GM19351 (cell line): ENCODE results near the gene PLEK.
A peak's percentile ranks its signal among the peaks of the same experiment; 100 is the strongest.
"Not testable (repeated sequence)": the region's sequence is repeated elsewhere in the genome, so short reads cannot be mapped to it uniquely, and the experiment has no call there.

Experiments used
- ATAC-seq: cut with Tn5 transposase; IDR thresholded peaks from one replicate; pipeline ENCODE4 v1.9.1; 2021; ENCODE audit warnings: mild to moderate bottlenecking, moderate library complexity; ENCODE audit not compliant: unreplicated experiment

Gene PLEK, protein sequence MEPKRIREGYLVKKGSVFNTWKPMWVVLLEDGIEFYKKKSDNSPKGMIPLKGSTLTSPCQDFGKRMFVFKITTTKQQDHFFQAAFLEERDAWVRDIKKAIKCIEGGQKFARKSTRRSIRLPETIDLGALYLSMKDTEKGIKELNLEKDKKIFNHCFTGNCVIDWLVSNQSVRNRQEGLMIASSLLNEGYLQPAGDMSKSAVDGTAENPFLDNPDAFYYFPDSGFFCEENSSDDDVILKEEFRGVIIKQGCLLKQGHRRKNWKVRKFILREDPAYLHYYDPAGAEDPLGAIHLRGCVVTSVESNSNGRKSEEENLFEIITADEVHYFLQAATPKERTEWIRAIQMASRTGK

GRCh38 chr2:68365087-68365486, at the start of gene PLEK:
Gene PLEK (plus strand): TSS chr2:68365282. CDS start chr2:68365352, 70 bp downstream.
- peak; percentile 53 for ATAC-seq

DNA sequence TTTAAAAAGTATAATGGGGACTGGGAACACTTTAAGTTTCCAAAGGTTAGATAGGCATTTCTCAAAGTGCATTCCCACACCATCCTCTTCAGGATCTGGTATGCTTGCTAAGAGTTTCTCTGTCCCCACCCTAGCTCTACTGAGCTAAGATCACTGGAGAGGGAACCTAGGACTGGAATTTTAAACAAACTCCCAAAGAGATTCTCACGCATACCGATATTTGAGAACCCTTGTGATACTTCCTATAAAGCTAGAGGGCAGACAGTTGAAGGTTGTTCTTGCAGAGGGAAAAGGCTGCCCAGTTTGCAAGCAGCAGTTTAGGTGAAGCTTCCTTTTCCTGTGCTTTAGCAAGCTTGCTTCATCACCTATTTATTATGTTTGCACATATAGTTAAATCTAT, 49.0 kb upstream of the PLEK start:
- no peak for ATAC-seq

DNA sequence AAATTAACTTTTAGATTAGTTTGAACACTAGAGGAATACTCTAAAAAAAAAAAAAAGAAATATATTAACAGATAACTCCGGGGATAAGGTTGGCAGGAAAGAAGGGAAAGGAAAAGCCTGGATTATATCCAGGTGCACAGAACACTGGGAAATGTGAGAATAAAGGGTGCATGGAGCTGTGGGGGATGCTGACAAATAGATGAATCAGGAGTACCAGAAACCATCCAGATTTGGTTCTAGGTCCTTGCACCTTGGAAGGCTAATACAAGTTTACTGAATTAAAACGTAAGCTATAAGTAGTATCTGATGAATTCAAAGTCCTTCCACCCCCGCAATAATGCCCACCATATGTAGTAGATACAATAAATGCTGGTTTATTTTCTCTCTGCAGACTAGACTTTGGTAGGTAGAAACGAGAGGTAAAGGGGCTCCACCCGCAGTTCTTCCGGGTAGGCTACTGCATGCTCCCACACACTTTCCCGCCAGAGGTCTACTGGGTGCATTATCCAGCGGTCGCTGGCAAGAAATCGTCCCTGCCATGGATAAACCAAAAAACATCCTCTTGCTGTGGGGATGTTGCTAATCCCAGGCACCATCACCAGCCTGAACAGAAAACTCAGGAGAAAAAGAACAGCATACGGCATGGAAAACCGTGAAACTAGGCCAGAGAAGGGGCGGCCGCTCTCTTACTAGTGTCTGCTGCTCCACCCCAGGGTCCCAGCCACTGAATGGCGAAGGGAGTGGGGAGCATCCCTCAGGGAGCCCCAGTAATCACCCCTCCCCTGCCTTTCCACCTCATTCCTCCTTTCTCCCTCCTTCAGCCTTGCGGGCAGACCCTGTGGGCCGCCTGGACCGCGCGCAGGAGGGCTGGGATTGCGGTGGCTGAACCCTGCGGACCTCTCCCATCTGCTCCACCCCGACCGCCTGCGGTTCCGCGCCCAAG, 46.8 kb upstream of the PLEK start:
- no peak for ATAC-seq

DNA sequence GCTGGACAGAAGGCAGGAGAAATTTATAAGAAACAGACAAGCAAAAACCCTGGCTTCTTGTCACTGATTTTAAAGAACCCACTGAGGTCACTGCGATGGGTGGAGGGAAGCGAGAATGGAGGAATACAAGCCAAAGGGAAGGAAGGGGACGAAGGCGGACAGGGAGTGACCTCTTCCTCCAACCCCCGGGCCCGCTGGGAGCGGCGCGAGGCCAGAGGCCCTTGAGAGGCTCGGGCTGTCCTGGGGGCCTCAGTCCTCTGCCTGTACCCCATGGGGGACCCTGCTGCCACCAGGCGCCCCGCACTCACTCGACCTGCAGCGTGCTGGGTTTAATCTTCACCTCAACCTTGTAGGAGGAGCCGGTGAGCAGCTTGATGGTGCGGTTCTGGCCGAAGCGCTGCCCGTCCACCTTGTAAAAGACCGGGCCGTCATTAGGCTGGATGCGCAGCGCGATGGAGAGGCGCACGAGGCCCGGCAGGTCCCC, 46.1 kb upstream of the PLEK start:
- ATAC-seq: no peak

- ATAC-seq: no peak
Measured at GRCh38 chr2:68319398-68320117, 45.5 kb upstream of the PLEK start, which contains the start of gene CNRIP1. Gene CNRIP1 (minus strand): TSS chr2:68319949. CDS start chr2:68319400, 549 bp downstream.

GRCh38 chr2:68320118-68320641, 44.9 kb upstream of the PLEK start:
- no peak for ATAC-seq

DNA sequence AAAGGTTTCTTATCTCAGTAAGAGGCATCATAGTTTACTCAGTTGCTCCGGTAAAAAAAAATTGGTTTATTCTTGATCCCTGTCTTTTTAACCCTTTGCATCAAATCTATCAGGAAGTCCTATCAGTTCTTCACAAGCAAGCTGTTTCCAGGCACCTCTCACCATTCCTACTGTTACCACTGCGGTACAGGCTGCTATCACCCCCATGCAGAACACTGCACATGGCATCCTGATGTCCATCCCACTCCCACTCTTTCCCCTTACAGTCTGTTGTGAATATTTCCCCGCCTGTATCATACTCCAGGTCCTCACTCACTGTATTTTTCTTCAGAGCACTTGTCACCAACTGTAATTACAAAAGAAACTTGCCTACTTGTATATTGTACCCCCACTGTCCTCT, 40.0 kb upstream of the PLEK start:
- no peak for ATAC-seq

DNA sequence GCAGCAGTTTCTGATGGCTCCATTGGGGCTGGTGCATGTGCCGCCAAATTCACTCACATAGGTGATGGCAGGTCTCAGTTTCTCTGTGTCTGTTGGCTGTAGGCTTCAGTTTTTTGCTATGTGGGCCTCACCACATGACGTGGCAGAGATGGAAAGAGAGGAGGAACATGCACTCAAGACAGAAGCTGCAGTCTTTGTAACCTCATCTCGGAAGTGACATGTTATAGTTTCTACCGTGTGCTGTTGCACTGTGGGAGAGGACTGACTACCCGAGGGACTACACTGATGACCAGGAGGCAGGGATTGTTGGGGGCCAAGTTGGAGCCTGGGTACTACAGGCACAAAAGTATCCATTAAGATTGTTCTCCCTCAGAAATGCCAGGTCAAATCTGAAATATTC, 36.2 kb upstream of the PLEK start:
- no peak for ATAC-seq

DNA sequence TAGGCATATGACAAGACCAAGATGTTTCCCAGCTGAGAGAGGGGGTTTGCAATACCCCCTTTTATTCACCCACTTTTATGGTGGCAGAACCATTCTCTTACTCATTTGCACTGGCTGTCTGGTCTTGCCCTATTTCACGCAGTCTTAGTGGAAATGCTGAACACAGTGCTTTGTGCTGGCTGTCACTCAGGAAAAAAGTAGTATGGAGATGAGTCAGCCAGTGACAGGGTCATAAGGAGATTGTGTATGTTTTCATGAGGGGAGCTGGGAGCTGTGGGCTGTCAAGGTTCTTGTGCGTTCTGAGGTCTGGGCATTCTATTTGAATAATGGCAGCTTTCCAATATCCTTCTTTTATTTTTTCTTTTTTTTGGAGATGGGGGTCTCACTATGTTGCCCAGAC, 34.4 kb upstream of the PLEK start:
- ATAC-seq: no peak

DNA sequence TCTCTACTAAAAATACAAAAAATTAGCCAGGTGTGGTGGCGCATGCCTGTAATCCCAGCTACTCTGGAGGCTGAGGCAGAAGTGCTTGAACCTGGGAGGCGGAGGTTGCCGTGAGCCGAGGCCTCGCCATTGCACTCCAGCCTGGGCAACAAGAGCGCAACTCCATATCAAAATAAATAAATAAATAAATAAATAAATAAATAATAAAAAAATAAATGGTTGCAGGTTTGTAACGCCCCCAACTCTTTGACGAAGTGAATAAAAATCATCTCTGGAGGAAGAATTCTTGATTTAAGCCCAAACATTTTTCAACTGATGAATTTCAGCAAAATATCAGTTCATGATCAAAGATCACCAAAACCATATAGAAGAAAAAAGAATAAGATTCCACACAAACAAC, 32.1 kb upstream of the PLEK start:
- ATAC-seq: no peak

DNA sequence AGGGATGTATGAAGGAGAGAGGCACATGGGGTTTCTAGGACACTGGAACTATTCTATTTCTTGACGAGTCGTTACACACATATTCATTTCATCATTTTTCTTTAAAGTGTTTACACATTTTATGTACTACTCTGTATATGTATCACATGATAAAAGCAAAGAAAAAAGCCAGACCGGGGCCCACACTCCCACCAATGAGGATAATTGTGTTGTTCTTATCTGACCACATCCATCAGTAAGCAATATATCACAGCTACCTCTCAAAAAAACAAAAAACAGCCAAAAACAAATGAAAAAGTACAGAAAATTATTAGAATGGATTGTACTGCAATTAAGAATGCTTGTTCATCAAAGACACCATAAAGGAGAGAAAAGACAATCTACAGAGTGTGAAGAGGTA, 31.2 kb upstream of the PLEK start:
- no peak for ATAC-seq

- ATAC-seq: no peak
Measured at GRCh38 chr2:68336192-68336591, 28.9 kb upstream of the PLEK start.

DNA sequence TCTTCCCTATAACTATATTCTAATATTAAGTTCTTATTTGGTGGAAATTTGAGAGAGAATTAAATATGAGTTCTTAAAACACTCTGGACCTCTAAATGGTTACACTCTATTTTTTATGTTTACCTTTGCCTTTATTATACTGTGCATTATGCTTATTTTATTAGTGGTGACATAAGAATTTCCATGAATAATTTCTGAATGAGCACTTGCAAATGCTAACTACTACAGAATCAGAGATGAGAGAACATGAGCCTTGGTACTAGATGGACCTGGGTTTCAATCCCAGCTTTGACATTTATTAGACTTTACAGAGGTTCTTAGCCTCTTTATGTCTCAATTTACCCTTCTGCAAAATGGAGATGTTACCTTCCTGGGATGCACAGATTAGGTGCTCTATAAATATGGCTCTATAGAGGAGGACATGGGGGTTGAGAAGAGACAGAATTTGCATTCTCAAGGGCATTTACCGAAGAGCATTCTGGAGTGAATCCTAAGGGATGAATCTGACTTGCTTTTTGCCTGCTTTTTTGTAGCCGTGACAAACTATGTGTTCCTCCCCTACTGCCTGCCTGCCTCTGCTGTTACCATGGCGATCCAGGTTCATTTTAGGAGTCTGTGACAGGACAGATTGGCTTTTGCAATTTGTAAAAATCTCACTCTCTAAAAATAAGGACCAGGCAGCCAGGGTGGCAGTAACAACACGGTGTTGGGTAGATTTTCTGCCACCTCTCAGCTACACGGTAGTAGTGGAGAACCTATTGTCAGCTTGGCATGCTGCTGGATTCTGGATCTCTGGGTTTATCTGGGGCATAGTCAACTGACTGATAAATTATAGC, 24.6 kb upstream of the PLEK start:
- no peak for ATAC-seq

DNA sequence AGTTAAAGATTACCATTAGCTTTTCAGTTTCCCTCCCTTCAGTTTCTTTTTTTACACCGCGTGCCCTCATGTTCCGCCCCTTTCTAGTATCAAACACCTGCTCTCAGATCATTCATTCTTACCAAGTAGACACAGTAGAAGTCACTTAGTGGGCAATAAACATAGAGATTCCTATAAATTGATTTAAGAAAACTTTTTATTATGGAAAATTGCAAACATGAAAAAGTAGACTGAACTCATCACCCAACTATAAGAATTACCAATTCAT, 24.1 kb upstream of the PLEK start:
- ATAC-seq: no peak

- ATAC-seq: no peak
Measured at GRCh38 chr2:68341583-68341982, 23.5 kb upstream of the PLEK start.

DNA sequence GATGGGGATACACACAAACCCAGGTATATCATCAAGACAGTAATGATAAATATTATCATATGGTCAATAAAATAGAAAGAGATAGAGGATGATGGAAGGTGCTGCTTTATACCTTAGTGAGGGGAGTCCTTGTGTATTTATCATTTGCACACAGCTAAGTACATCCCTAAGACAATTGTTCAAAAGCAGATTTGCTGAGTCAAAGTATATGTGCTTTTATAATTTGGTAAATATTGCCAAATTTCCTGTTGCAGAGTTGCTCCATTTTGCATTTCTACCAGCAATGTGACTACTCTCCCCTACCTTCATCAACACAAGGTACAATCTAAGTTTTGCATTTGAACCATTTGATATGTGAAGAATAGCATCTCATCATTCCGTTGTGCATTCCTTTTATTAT, 22.6 kb upstream of the PLEK start:
- ATAC-seq: no peak

DNA sequence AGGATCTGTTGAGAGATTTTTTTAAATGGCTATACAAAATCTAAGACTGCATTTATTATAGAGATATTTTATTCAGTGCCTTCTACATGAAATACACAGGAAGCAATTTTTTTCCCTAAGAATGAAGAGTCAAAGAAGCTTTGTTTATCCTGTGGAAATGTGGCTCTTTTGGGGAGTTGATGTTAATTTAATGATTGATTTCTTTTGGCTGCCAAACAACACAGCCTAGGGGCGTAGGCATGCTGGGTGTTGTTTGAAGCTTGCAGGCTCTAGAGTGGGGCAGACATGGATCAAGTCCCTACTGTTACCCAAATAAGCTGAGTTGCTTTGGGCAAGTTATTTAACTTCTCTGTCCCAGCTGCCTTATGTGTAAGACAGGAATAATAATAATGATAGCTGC, 21.1 kb upstream of the PLEK start:
- ATAC-seq: no peak

DNA sequence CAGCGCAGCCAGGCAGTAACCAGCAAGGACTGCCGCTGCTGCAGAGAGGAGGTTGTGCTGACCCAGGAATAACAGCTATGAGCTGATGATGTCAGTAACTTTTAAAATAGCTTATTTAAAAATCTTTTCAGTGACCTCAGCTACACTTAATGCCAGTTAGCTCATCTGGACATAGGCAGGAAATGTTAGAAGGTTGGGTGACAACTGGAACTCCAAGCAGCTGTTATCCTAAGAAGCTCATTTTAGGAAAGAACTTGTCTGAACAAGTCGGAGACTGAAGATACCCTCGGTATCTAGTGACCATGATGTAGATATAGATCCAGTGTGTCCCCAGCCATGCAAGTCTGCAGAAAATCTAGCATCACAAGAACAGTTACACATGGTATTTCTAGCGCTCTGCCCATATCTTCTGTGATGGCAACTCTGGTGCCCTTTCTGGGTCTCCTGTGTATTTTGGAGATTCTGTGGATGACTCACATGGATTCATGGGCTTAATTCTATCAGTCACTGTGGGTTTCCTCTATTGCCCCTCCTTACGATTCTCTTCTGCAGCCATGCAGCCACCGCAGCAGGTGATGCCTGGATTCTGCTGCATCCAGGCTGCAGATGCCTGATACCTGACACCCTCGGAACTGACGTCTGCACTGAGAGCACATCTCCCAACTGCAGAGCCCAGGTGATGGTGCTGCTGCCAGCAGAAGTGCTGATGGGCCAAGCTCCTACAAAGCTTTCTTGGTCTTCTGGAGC, 19.8 kb upstream of the PLEK start:
- no peak for ATAC-seq

DNA sequence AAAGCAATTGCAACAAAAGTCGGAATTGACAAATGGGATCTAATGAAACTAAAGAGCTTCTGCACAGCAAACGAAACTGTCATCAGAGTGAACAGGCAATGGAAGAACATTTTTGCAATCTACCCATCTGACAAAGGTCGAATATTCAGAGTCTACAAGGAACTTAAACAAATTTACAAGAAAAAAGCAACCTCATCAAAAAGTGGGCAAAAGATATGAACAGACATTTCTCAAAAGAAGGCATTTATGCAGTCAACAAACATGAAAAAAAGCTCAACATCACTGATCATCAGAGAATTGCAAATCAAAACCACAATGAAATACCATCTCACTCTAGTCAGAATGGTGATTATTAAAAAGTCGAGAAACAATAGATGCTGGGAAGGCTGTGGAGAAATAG, 16.0 kb upstream of the PLEK start:
- not testable (repeated sequence) for ATAC-seq

- ATAC-seq: no peak
Measured at GRCh38 chr2:68351997-68352396, 13.1 kb upstream of the PLEK start.
